ENCODE data around the gene LSAMP.

DNA sequence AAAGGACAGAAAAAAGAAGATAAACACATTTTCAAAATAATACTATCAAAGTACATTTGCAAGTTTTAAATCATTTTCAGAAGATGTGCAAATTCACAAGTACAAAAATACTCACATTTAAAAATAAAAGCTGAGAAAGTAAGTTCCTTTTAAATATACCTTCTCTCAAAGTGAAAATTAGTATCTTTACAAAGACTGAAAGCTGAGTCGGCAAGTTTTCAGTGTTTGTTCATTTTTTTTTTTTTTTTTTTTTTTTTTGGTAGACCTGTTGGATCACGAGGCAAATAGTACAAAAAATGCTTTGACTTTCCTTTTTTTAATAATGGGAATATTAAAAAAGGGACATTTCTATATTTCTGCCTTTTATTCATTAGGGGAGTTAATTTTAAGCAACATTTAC lies 317.8 kb downstream of the LSAMP start:
- TF ChIP-seq EZH2phosphoT487 (IDR thresholded peaks at IDR 0.05) (no peak), CTCF (IDR thresholded peaks at IDR 0.05) (no peak)

Measured in neural progenitor cell (in vitro differentiated cells).